ENCODE data around the gene PDE11A.

PDE11A gene

DNA sequence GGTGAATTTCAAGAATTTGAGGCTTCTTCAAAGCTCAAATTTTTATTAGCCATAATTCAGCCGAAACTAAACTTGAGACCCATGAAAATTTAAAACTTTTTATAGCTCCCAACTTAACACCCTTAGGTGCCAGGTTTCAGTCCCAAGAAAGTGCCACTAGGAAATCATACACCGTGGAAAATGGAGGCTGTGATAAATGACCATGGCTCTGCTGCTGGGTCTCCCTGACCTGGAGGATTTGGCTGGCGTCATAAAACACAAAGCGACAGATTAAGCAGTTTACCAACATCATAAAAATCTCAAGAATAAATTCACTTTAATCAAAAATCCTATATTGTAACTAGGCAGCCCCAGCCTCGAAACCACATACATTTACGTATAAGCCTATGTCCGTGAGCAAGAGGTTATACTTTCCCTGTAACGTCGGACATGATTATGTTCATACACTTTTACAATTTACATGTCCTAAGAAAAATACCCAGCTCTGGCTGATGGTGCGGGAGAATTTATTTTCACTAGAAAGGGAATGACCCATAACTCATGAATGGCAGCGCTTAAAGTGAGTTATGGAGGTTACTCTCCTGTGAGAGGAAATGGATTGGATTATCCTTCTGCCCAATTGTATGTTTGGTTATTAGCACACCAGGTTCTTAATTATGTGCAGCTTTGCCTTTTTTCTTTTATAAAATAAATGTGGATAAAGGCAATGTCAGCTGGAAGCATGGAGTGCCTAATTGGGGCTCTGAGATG is 350.6 kb downstream of the PDE11A start:
- TF ChIP-seq, protein P1, sequence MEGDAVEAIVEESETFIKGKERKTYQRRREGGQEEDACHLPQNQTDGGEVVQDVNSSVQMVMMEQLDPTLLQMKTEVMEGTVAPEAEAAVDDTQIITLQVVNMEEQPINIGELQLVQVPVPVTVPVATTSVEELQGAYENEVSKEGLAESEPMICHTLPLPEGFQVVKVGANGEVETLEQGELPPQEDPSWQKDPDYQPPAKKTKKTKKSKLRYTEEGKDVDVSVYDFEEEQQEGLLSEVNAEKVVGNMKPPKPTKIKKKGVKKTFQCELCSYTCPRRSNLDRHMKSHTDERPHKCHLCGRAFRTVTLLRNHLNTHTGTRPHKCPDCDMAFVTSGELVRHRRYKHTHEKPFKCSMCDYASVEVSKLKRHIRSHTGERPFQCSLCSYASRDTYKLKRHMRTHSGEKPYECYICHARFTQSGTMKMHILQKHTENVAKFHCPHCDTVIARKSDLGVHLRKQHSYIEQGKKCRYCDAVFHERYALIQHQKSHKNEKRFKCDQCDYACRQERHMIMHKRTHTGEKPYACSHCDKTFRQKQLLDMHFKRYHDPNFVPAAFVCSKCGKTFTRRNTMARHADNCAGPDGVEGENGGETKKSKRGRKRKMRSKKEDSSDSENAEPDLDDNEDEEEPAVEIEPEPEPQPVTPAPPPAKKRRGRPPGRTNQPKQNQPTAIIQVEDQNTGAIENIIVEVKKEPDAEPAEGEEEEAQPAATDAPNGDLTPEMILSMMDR (IDR thresholded peaks at IDR 0.05; ENCODE audit: control insufficient read depth, insufficient read depth, low read depth, low read length, missing control alignments): no peak
- no peak overlapping the region for H3K4me3 ChIP-seq (ENCODE audit: control insufficient read depth, low read depth, low read length)
- no peak for DNase-seq (ENCODE audit: low read depth)

DNA sequence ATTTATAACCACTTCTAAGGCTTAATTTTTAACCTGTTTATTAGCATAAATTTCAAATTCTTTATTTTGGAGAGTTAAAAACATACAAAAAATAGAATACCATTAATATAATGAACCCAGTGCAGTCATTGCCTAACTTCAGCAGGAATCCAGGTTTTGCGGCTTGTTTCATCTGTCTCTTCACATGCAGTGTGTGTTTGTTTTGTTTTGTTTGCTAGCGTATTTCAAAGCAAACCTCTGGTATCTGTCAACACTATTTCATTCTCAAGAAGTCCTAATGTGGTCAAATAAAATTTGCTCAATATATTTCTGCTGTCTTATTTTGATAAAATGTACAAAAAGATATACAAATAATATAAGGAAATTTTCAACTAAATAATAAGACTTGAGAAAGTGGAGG is 351.5 kb downstream of the PDE11A start:
- TF ChIP-seq, protein P1 (IDR thresholded peaks at IDR 0.05; ENCODE audit: control insufficient read depth, insufficient read depth, low read depth, low read length, missing control alignments): no peak
- DNase-seq (ENCODE audit: low read depth): no peak

DNA sequence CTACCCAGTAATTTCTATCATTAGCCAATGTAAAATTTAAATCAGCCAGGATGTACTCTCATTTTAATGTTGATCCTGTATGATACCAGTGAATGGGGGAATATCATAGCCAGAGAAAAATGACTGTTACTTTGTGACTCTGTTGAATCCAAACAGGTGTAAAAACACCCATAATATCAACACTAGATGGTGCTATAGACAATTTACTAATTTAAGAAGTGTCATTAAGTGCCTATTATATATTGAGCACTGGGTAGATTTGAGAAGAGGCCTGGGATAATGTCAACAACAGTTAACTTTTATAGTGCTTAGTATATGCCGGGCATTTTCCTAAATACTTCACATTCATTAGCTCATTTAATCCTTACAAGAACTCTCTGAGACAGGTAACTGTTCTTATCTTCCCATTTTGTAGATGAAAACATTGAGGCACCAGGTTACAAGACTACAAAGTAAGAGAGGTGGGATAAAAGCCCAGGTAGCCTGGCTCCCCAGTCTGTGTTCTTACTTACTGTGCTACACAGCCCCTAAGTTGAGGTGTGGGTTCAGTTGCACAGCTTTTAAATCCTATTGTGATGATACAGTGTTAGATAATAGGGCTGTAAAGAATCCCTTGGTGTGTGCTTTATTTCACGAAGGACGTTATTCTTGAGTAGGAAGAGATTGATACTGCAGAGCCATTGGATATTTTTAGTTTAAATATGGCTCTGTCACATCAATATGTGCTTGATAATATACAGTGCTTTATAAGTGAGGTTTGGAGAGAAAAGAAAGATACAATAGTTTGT is 354.6 kb downstream of the PDE11A start:
- DNase-seq (ENCODE audit: low read depth): no peak
- TF ChIP-seq, protein P1 (IDR thresholded peaks at IDR 0.05; ENCODE audit: control insufficient read depth, insufficient read depth, low read depth, low read length, missing control alignments): no peak
- no peak overlapping the region for H3K4me3 ChIP-seq (ENCODE audit: control insufficient read depth, low read depth, low read length)

More for the DNA sequence above, 351.5 kb downstream of the PDE11A start:
- no peak overlapping the region for H3K4me3 ChIP-seq (ENCODE audit: control insufficient read depth, low read depth, low read length)

DNA sequence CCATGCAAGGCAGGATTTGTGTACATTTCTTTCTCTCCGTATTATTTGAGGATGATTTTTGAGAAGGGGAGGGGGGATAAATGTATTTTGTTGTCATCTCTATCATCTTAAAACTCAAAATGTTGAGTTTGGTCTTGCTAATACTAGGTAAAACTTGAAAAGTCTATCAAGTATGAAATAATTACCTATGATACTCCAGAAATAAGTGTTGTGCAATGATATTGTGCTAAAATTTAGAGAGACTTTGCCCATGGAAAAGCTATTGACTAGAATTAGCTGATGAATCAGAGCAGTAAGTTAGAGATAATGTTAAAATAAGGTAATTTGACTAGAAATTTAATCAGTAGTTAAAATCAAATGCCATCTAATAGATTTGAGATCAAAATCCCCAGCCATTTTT is 356.1 kb downstream of the PDE11A start:
- TF ChIP-seq, protein P1 (IDR thresholded peaks at IDR 0.05; ENCODE audit: control insufficient read depth, insufficient read depth, low read depth, low read length, missing control alignments): no peak
- H3K4me3 ChIP-seq (ENCODE audit: control insufficient read depth, low read depth, low read length): no peak overlapping the region
- no peak for DNase-seq (ENCODE audit: low read depth)

DNA sequence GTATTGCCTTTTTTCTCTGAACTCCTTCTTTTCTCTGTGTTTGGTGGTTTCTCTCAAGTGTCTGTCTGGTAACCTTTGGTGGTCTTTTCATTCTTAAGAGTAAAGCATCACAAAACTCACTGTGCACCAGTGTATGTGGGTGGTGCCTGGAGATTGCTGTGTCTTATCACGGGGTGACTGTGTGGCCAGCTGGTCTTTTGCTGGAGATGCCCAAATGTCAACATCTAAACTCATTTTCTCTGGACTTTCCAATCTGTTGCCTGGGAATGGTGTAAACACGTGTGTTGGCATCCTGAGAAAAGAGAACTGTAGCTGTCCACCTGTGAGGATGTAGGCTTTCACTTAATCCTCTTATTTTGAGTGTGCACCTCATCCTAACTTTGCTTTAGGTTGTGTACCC is 356.8 kb downstream of the PDE11A start:
- no peak overlapping the region for H3K4me3 ChIP-seq (ENCODE audit: control insufficient read depth, low read depth, low read length)
- TF ChIP-seq, protein P1 (IDR thresholded peaks at IDR 0.05; ENCODE audit: control insufficient read depth, insufficient read depth, low read depth, low read length, missing control alignments): no peak
- DNase-seq (ENCODE audit: low read depth): no peak

DNA sequence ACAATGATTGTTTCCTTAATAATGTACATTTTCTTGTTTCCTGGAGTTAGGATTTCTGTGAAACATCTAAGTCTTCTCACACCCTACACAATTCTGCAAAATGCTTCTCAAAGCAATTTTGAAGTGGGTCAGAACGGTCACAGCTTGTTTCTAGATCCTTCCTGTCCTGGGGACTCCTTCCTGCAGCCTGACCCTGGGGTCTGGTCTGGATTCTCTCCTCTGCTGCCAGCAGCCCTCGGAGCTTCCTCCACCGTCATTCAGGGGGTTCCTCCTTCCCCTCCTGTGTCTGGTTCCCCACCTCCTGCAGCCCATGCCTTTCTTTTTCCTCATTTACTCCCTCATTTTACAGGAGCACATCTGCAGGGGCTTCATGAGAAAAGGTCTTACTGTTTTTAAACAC is 357.9 kb downstream of the PDE11A start:
- no peak overlapping the region for H3K4me3 ChIP-seq (ENCODE audit: control insufficient read depth, low read depth, low read length)
- DNase-seq (ENCODE audit: low read depth): no peak
- TF ChIP-seq, protein P1 (IDR thresholded peaks at IDR 0.05; ENCODE audit: control insufficient read depth, insufficient read depth, low read depth, low read length, missing control alignments): no peak

All from AG09309 (cell line).